ENCODE measurements around the gene TMC2. TPM values are rescaled to one million over a fixed set of nuclear protein-coding genes. Genes with fewer than 3 reads are reported as not detected.
"Not testable (repeated sequence)": the region's sequence is repeated elsewhere in the genome, so short reads cannot be mapped to it uniquely, and the experiment has no call there.

The TMC2 gene, protein sequence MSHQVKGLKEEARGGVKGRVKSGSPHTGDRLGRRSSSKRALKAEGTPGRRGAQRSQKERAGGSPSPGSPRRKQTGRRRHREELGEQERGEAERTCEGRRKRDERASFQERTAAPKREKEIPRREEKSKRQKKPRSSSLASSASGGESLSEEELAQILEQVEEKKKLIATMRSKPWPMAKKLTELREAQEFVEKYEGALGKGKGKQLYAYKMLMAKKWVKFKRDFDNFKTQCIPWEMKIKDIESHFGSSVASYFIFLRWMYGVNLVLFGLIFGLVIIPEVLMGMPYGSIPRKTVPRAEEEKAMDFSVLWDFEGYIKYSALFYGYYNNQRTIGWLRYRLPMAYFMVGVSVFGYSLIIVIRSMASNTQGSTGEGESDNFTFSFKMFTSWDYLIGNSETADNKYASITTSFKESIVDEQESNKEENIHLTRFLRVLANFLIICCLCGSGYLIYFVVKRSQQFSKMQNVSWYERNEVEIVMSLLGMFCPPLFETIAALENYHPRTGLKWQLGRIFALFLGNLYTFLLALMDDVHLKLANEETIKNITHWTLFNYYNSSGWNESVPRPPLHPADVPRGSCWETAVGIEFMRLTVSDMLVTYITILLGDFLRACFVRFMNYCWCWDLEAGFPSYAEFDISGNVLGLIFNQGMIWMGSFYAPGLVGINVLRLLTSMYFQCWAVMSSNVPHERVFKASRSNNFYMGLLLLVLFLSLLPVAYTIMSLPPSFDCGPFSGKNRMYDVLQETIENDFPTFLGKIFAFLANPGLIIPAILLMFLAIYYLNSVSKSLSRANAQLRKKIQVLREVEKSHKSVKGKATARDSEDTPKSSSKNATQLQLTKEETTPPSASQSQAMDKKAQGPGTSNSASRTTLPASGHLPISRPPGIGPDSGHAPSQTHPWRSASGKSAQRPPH
- total RNA-seq (2022) (not detected in 2 replicates), Bru-seq, nascent RNA (not detected), BruChase-seq, experiment 1, labeled RNA remaining after a 6-hour chase (not detected), BruChase-seq, experiment 2, labeled RNA remaining after a 2-hour chase (percentile 1 among the genes with signal in this experiment)
- long read RNA-seq: 0 reads

DNA sequence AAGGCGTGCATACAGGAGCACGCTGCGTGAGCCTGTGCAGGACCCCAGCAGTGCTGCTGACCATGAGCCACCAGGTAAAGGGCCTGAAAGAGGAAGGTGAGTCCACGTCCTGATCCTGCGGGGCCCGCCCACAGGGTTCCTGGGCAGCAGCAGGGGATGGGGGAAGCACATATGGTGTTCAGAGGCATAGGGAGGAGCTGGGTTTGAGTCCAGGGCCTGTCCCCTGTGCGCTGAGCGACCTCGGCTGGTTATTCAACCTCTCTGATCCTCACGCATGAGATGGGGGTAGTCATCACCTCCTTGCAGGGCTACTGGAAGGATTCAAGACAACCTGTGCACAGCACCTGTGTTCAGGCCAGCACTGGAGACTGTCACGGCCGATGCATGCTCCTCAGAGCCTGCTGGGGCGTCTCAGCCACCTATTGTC lies at the start of gene TMC2:
TMC2 (plus strand) TSS at position 14 of the 427 bp plus-strand sequence; CDS start at position 63, 49 bp downstream.
- CTCF ChIA-PET: interaction anchor here (5.0 kb wide), 1 partner anchor 13 kb away, joined by 41 read pairs; no protein-coding TSS in a partner anchor
- no TSS peak for BruUV-seq (replicated peaks)
- no peaks in the 10 kb centered on the region for H3K36me3 Mint-ChIP-seq (ENCODE audit: insufficient read depth, unreplicated experiment)
- DNase-seq (ENCODE audit: unreplicated experiment): no peak
- no peak within 1 kb of the TSS for H3K27ac Mint-ChIP-seq (ENCODE audit: low read depth, unreplicated experiment)
- H3K4me3 Mint-ChIP-seq (ENCODE audit: unreplicated experiment): no peak within 1 kb of the TSS
- TF ChIP-seq, protein P1, sequence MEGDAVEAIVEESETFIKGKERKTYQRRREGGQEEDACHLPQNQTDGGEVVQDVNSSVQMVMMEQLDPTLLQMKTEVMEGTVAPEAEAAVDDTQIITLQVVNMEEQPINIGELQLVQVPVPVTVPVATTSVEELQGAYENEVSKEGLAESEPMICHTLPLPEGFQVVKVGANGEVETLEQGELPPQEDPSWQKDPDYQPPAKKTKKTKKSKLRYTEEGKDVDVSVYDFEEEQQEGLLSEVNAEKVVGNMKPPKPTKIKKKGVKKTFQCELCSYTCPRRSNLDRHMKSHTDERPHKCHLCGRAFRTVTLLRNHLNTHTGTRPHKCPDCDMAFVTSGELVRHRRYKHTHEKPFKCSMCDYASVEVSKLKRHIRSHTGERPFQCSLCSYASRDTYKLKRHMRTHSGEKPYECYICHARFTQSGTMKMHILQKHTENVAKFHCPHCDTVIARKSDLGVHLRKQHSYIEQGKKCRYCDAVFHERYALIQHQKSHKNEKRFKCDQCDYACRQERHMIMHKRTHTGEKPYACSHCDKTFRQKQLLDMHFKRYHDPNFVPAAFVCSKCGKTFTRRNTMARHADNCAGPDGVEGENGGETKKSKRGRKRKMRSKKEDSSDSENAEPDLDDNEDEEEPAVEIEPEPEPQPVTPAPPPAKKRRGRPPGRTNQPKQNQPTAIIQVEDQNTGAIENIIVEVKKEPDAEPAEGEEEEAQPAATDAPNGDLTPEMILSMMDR (IDR thresholded peaks at IDR 0.05; ENCODE audit: unreplicated experiment): no peak
- intact Hi-C loops (cut with micrococcal nuclease): no loop called here
- H3K9me3 Mint-ChIP-seq (ENCODE audit: unreplicated experiment): no peaks in the 10 kb centered on the region
- POLR2A ChIA-PET: no interaction called here
- H3K4me1 Mint-ChIP-seq (ENCODE audit: insufficient read depth, unreplicated experiment): no peaks in the 10 kb centered on the region
- peaks cover 90% of the 10 kb centered on the region for H3K27me3 Mint-ChIP-seq (ENCODE audit: insufficient read depth, unreplicated experiment)

DNA sequence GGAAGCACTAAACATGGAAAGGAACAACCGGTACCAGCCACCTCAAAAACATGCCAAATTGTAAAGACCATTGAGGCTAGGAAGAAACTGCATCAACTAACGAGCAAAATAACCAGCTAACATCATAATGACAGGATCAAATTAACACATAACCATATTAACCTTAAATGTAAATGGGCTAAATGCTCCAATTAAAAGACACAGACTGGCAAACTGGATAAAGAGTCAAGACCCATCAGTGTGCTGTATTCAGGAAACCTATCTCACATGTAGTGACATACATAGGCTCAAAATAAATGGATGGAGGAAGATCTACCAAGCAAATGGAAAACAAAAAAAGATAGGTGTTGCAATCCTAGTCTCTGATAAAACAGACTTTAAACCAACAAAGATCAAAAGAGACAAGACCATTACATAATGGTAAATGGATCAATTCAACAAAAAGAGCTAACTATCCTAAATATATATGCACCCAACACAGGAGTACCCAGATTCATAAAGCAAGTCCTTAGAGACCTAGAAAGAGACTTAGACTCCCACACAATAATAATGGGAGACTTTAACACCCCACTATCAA lies 33.5 kb upstream of the TMC2 start:
- H3K4me1 Mint-ChIP-seq (ENCODE audit: insufficient read depth, unreplicated experiment); H3K27ac Mint-ChIP-seq (ENCODE audit: low read depth, unreplicated experiment); H3K4me3 Mint-ChIP-seq (ENCODE audit: unreplicated experiment); DNase-seq (ENCODE audit: unreplicated experiment); POLR2A ChIA-PET; H3K9me3 Mint-ChIP-seq (ENCODE audit: unreplicated experiment); BruUV-seq (replicated peaks); CTCF ChIA-PET; intact Hi-C loops (cut with micrococcal nuclease); H3K27me3 Mint-ChIP-seq (ENCODE audit: insufficient read depth, unreplicated experiment): not testable (repeated sequence)
- peaks cover 26% of the 10 kb centered on the region for H3K36me3 Mint-ChIP-seq (ENCODE audit: insufficient read depth, unreplicated experiment)

DNA sequence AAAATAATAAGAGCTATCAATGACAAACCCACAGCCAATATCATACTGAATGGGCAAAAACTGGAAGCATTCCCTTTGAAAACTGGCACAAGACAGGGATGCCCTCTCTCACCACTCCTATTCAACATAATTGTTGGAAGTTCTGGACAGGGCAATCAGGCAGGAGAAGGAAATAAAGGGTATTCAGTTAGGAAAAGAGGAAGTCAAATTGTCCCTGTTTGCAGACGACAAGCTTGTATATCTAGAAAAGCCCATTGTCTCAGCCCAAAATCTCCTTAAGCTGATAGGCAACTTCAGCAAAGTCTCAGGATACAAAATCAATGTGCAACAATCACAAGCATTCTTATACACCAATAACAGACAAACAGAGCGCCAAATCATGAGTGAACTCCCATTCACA lies 31.6 kb upstream of the TMC2 start:
- CTCF ChIA-PET: interaction anchor here (1.7 to 2.0 kb wide), 2 partner anchors 10 to 17 kb away, joined by 4 to 5 read pairs; no protein-coding TSS in a partner anchor
- H3K9me3 Mint-ChIP-seq (ENCODE audit: unreplicated experiment); DNase-seq (ENCODE audit: unreplicated experiment); intact Hi-C loops (cut with micrococcal nuclease); H3K27ac Mint-ChIP-seq (ENCODE audit: low read depth, unreplicated experiment); BruUV-seq (replicated peaks); H3K4me3 Mint-ChIP-seq (ENCODE audit: unreplicated experiment); H3K4me1 Mint-ChIP-seq (ENCODE audit: insufficient read depth, unreplicated experiment); H3K27me3 Mint-ChIP-seq (ENCODE audit: insufficient read depth, unreplicated experiment); POLR2A ChIA-PET: not testable (repeated sequence)
- peaks cover 13% of the 10 kb centered on the region for H3K36me3 Mint-ChIP-seq (ENCODE audit: insufficient read depth, unreplicated experiment)

DNA sequence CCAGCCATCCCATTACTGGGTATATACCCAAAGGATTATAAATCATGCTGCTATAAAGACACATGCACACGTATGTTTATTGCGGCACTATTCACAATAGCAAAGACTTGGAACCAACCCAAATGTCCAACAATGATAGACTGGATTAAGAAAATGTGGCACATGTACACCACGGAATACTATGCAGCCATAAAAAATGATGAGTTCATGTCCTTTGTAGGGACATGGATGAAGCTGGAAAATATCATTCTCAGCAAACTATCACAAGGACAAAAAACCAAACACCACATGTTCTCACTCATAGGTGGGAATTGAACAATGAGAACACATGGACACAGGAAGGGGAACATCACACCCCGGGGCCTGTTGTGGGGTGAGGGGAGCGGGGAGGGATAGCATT lies 29.9 kb upstream of the TMC2 start:
- BruUV-seq (replicated peaks); DNase-seq (ENCODE audit: unreplicated experiment); H3K9me3 Mint-ChIP-seq (ENCODE audit: unreplicated experiment); intact Hi-C loops (cut with micrococcal nuclease); H3K27me3 Mint-ChIP-seq (ENCODE audit: insufficient read depth, unreplicated experiment); H3K36me3 Mint-ChIP-seq (ENCODE audit: insufficient read depth, unreplicated experiment); H3K27ac Mint-ChIP-seq (ENCODE audit: low read depth, unreplicated experiment); POLR2A ChIA-PET; H3K4me3 Mint-ChIP-seq (ENCODE audit: unreplicated experiment); H3K4me1 Mint-ChIP-seq (ENCODE audit: insufficient read depth, unreplicated experiment): not testable (repeated sequence)
- CTCF ChIA-PET: interaction anchor here (3.5 kb wide), 1 partner anchor 17 kb away, joined by 32 read pairs; no protein-coding TSS in a partner anchor

DNA sequence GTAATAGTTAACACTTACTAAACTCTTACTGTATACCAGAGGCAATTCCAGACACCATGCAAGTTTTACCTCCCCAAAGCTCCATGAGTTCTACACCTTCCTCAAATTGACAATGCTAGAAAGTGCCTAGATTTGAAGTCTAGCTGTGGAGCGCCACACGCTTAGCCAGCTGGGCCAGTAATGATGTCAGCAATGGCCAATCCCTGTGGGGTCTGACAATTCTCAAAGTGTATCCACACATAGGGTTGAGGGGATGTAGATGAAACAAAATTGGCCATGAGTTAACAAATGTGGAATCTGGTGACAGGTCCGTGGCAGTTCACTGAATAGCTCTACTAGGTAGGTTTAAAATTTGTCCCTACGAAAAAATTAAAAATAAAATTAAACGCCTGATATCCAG lies 28.9 kb upstream of the TMC2 start:
- H3K27ac Mint-ChIP-seq (ENCODE audit: low read depth, unreplicated experiment): peak overlapping the region; percentile 96
- CTCF ChIA-PET: interaction anchor here (0.6 to 3.5 kb wide), 3 partner anchors 16 to 138 kb away, joined by 3 to 32 read pairs (median 6); no protein-coding TSS in a partner anchor

More for the DNA sequence above, 28.9 kb upstream of the TMC2 start:
- TSS peak; percentile 28 for BruUV-seq (replicated peaks)
- no peaks in the 10 kb centered on the region for H3K4me1 Mint-ChIP-seq (ENCODE audit: insufficient read depth, unreplicated experiment)
- no peaks in the 10 kb centered on the region for H3K9me3 Mint-ChIP-seq (ENCODE audit: unreplicated experiment)
- no peak for DNase-seq (ENCODE audit: unreplicated experiment)
- POLR2A ChIA-PET: interaction anchor here (0.6 to 3.7 kb wide), 12 partner anchors 10 to 556 kb away, joined by 3 to 40 read pairs (median 4); partner anchors contain the start of genes NOP56 and SNRPB
- intact Hi-C loops (cut with micrococcal nuclease): no loop called here
- H3K36me3 Mint-ChIP-seq (ENCODE audit: insufficient read depth, unreplicated experiment): no peaks in the 10 kb centered on the region
- TF ChIP-seq, protein P1 (IDR thresholded peaks at IDR 0.05; ENCODE audit: unreplicated experiment): no peak
- peak overlapping the region; percentile 88 for H3K4me3 Mint-ChIP-seq (ENCODE audit: unreplicated experiment)
- H3K27me3 Mint-ChIP-seq (ENCODE audit: insufficient read depth, unreplicated experiment): no peaks in the 10 kb centered on the region

Measured in MCF 10A (cell line).